VCaP (cell line): Measurements from ENCODE around the gene MFNG.
A peak's percentile ranks its signal among the peaks of the same experiment; 100 is the strongest.

Source experiments
- H3K27ac ChIP-seq: fragments of 450-650 bp; 2 replicates; pipeline ENCODE4 v1.5.1; 2017
- CTCF ChIP-seq: fragments of 450-650 bp; conservative IDR thresholded peaks from 2 replicates; pipeline ENCODE4 v1.5.1; 2017; ENCODE audit warnings: mild to moderate bottlenecking, moderate library complexity

MFNG gene

DNA sequence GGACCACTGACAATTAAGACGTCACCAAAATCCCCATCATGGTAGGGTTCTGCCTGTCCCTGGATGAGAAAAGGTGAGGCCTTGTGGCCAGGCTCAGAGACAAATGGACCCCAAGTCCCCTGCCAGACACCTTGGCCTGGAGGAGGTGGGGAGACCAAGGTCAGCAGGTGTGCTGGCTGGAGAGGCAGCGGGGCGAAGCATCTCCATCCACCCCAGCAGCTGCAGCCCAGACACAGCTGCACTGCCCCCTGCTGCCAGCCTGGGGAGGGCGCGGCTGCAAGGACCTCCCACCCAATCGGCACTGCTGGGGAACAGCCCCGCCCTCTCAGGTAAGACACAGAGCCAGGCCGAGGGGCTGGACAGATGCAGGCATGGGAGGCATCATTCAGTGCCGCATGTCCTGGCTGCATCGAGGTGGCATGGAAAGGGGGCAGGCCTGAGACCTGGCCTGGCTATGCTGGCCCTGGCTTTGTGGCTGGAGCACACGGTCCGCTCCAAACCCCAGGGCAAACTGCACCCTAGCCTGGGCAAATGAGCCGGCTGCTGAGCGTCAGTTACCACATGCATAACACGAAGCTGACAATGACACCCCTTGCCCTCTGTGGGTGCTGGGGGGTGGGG is 12.2 kb upstream of the MFNG start:
- TF ChIP-seq CTCF = peak; percentile 59

GRCh38 chr22:37497062-37497599 is 10.9 kb upstream of the MFNG start:
- TF ChIP-seq CTCF = no peak
- no peak overlapping the region for H3K27ac ChIP-seq

More for the DNA sequence above, 12.2 kb upstream of the MFNG start:
- no peak overlapping the region for H3K27ac ChIP-seq

GRCh38 chr22:37496651-37497050 is 10.5 kb upstream of the MFNG start:
- no peak overlapping the region for H3K27ac ChIP-seq
- no peak for TF ChIP-seq CTCF

GRCh38 chr22:37493979-37494378 is 7.8 kb upstream of the MFNG start:
- TF ChIP-seq CTCF = no peak
- H3K27ac ChIP-seq = no peak overlapping the region

DNA sequence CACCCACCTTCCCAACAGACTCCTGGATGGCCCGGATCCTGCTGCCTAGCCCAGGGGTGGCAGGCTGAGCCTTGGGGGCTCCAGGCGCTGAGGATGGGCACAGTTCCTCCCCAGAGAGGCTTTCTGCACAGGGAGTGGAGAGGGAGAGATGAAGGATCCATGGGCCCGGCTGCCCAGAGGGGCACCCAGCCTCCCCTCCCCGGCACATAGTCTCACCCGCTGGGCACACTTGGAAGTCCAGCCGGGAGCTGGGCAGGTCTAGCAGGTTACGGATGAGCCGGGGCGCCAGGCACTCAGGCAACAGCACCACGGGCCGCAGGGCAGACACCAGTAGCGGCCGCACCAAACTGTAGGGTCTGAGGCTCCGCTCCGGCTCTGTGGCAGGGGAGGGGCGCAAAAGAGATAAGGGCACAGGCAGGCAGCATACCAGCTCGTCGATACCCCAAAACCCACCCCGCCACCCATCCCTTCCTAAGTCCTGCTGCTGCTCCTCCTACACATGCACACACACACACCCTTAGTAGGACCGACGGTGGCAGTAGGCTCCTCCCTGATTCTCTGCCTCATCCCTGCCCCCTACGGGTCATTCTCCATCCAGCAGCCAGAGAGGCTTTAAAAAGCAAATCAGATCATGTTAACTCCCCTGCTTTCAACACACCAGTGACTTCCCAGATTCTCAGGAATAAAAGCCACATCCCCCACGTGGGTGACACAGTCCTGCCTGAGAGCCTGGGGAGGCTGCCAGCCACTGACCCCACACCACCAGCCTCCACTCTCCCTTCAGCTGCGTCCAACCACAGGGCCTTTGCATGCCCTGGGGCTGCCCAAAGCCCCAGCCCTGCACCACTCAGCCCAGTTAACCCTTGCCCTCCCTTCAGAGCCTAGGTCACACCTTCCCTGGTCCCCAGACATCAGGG is 6.5 kb upstream of the MFNG start:
- peak; percentile 52 for TF ChIP-seq CTCF
- no peak overlapping the region for H3K27ac ChIP-seq

DNA sequence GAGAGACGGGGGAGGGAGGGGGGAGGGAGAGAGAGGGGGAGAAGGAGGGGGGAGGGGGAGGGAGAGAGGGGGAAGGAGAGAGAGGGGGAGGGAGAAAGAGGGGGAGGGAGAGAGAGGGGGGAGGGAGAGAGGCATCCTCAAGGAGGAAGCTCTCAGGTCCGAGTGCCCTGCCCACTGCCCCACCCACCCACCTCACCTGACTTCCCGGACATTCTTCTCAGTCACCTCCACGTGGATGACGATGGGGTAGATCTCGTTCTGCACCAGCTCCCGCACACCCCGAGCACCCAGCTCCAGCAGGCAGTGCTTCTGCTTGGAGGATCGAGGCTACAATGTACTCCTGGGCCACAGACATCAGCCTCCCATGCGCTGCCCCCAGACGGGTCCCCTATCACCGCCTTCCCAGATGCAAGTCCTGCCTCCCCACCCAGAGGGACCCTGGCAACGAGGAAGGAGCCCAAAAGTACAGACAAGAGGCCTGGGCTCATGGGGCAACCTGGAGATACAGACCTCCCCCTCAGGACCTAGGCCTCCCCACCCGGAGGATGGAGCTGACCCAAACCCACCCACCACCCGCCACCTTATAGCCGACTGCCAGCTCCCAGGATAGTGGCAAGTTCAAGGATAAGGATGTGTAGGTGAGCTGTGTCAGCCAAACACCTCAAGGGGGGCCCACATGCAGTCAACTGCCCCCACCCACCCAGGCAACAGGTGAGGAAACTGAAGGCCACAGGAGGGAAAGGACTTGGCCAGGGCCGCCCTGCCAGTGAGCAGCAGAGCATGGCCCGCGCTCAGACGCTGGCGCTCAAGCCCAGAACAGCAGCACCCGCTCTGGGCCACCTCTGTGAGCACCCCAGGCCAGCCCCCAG is 5.6 kb upstream of the MFNG start:
- no peak overlapping the region for H3K27ac ChIP-seq
- TF ChIP-seq CTCF = no peak
